Measurements from ENCODE around the gene PRICKLE3.
"Not testable (repeated sequence)": the region's sequence is repeated elsewhere in the genome, so short reads cannot be mapped to it uniquely, and the experiment has no call there.

The PRICKLE3 gene

DNA sequence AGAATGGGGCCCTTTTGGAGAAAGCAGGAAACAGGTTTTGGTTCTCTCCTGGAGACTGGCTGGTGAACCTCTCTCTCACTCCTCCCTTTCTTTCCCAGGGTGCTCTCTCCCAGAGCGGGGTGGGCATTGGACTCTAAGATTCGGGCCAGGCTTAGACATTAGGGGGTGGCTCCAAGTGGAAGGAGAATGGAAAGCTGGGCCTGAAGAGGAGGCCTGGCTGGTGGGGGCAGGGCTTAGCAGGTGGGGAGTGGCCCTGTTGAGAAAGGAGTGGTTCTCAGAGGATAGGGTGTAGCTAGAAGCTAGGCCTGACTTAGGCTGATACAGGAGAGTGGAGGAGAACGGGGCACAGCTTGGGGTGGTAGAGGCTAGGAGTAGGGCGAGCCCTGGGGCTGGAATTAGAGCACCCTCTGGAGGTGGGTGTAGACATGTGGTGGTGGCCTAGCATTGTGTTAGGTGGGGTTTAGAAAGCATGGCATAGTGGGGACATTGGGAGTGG lies 8.8 kb downstream of the PRICKLE3 start:
- no peak for DNase-seq (ENCODE audit: extremely low read depth, low read depth)
- no peak overlapping the region for H3K4me3 ChIP-seq (replicated peaks; ENCODE audit: low read depth, low read length)
- TF ChIP-seq, protein P1, sequence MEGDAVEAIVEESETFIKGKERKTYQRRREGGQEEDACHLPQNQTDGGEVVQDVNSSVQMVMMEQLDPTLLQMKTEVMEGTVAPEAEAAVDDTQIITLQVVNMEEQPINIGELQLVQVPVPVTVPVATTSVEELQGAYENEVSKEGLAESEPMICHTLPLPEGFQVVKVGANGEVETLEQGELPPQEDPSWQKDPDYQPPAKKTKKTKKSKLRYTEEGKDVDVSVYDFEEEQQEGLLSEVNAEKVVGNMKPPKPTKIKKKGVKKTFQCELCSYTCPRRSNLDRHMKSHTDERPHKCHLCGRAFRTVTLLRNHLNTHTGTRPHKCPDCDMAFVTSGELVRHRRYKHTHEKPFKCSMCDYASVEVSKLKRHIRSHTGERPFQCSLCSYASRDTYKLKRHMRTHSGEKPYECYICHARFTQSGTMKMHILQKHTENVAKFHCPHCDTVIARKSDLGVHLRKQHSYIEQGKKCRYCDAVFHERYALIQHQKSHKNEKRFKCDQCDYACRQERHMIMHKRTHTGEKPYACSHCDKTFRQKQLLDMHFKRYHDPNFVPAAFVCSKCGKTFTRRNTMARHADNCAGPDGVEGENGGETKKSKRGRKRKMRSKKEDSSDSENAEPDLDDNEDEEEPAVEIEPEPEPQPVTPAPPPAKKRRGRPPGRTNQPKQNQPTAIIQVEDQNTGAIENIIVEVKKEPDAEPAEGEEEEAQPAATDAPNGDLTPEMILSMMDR (IDR thresholded peaks at IDR 0.05; ENCODE audit: low read depth, low read length, missing control alignments) = no peak

DNA sequence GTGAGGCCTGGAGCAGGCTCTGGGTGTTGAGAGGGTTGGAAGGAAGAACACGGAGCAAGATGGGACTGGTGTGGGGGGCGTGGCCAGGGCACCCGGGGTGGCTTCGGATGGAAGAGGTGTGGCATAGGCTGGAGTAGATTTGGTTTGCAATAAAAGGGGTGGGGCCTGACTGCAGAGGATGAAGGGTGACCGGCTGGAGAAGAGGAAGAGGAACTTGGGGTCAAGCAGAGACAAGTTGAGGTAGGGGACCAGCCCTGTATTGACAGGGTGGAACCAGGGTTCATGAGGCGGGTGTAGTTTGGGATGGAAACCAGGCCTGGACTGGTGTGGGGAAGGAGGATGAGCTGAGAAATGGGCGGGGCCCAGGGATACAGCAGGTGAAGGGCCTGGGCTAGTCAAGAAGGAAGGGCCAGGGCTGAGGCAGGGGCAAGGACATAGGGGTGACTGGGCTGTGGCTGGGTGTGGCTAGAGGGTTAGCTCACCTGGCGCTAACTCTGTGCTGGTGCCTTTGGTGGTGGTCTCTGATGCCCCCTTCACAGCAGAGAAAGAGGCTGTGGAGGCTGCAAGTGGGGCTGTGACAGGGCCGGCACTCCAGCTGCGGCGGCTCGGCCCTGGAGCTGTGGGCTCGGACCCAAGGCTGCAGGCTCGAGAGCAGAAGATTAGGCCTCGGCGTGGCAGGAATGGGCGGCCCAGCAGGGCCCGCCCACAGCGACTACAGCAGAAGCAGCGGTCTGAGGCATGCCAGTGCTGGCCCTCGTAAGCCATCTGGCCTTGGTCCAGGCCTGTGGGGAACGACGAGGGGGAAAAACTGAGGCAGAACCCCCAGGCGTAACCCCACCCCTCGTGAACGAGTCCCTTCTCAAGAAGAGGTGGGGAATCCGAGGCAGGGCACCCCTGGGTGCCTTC lies 9.5 kb downstream of the PRICKLE3 start:
- H3K4me3 ChIP-seq (replicated peaks; ENCODE audit: low read depth, low read length) = no peak overlapping the region
- no peak for DNase-seq (ENCODE audit: extremely low read depth, low read depth)
- TF ChIP-seq, protein P1 (IDR thresholded peaks at IDR 0.05; ENCODE audit: low read depth, low read length, missing control alignments) = no peak

DNA sequence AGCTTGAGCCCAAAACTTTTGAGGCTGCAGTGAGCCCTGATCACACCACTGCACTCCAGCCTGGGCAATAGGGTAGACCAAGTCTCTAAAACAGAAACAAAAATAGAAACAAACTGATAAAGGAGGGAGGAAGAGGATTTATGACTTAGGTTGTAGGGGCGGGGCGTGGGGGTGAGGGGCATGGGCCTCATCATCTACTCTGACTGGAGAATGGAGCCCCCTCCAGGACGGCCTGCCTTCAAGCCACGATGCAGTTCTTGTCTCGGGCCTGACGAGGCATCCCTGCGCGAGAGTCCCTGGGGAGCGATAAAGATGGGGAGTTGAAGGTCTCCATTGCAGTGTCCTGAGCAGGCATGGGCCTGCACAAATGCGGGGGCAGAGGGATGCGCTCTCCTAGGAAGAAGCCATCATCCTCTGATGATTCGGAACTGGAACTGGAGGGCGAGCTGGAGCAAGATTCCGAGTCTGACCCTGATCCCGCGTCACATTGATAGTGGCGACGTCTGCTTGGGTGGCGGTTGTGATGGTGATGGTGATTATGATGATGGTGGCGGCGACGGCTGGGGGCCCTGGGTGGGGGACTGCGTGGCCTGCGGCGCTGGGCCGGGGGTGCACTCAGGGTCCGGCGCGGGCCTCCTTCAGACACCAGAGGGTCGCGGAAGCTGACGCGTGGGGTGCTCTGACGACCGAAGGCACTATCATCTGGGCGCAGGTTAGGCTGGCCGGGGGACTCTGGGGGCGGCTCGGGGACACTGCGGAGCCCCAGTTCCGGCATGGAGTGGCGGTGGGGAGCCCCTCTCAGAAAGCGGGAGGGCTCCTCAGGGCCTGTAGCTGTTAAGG lies 10.5 kb downstream of the PRICKLE3 start:
- no peak for DNase-seq (ENCODE audit: extremely low read depth, low read depth)
- H3K4me3 ChIP-seq (replicated peaks; ENCODE audit: low read depth, low read length) = no peak overlapping the region
- TF ChIP-seq, protein P1 (IDR thresholded peaks at IDR 0.05; ENCODE audit: low read depth, low read length, missing control alignments) = no peak

DNA sequence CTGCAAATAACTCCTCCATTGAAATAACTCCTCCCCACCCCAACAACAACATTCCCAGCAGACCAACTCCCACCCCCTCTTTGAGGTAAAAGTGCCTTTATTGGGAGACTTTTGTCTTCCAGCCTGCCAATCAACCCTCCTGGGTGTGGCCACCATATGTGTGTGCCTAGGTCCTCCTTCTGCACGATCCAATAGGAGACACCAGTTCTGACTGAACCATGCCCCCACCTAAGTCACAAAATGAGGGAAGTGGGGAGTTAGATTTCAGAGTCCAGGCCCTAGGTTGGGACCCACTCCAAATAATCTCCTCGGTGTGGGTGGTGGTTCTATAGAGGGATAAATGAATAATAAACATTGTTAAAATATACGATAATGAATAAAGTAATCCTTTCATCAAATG lies 11.4 kb downstream of the PRICKLE3 start:
- TF ChIP-seq, protein P1 (IDR thresholded peaks at IDR 0.05; ENCODE audit: low read depth, low read length, missing control alignments) = no peak
- no peak for DNase-seq (ENCODE audit: extremely low read depth, low read depth)
- no peak overlapping the region for H3K4me3 ChIP-seq (replicated peaks; ENCODE audit: low read depth, low read length)

DNA sequence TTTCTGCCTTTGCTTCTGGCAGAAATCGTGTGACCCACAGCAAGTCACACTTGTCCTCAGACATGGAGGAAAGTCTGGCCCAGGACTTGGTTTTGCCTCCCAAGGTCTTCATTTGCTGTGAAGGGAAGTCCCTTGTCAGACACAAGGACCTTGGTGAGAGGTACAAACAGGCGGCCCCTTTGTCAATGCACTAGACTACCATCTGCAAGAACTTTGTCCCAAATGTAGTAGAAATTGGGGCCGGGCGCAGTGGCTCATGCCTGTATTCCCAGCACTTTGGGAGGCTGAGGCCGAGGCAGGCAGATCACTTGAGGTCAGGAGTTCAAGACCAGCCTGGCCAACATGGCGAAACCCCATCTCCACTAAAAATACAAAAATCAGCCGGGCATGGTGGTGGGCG lies 12.6 kb downstream of the PRICKLE3 start:
- H3K4me3 ChIP-seq (replicated peaks; ENCODE audit: low read depth, low read length) = peak overlapping the region; percentile 65

DNA sequence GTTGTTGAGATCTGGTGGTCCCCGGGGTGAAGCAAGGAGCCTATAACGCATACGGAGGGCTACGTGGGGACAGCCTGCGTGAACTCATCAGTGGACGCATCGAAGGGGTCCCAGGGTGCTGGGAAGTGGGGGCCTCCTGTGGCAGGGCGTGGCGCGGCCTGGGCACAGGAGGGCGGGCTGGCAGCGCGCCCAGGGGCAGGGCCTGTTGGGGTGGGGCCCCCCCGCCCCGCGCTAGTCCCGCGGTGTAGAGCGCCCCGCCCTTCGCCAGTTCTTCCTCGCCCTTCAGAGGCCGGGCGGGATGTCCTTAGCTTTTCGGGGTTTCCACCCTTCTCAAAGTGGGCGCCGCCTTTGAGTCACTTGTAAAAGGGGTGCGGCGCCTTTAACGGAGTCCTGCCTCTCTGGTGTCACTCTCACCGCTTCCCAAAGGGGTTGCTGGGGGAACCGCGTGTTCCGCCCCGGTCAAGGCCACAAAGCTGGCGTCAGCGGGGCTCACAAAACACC lies 13.8 kb downstream of the PRICKLE3 start:
- DNase-seq (ENCODE audit: extremely low read depth, low read depth) = no peak
- TF ChIP-seq, protein P1 (IDR thresholded peaks at IDR 0.05; ENCODE audit: low read depth, low read length, missing control alignments) = no peak
- peak overlapping the region; percentile 65 for H3K4me3 ChIP-seq (replicated peaks; ENCODE audit: low read depth, low read length)

More for the DNA sequence above, 12.6 kb downstream of the PRICKLE3 start:
- not testable (repeated sequence) for DNase-seq (ENCODE audit: extremely low read depth, low read depth)

Measured in HFF-Myc (cell line).